T-helper 2 cell treated with Interferon-gamma antibody and Interleukin-4, amounts not matched to agents 100 ng/mL and 5 ng/mL, for 36 hours (primary cell): Measurements from ENCODE around the gene OR4F15. TPM values are rescaled to one million over a fixed set of nuclear protein-coding genes. Genes with fewer than 3 reads are reported as not detected.

Source experiments
- intact Hi-C: fragments of 100-400 bp; cut with micrococcal nuclease; formaldehyde crosslinking; loops from one replicate; pipeline ENCODE4 v1.15.1; 2023
- total RNA-seq: library from RNA; stranded (reverse); gene quantifications from 2 replicates; pipeline ENCODE4 v1.2.3, GENCODE V29; 2022

Gene OR4F15
- total RNA-seq, 1 donor from 2014 or later = not detected

DNA sequence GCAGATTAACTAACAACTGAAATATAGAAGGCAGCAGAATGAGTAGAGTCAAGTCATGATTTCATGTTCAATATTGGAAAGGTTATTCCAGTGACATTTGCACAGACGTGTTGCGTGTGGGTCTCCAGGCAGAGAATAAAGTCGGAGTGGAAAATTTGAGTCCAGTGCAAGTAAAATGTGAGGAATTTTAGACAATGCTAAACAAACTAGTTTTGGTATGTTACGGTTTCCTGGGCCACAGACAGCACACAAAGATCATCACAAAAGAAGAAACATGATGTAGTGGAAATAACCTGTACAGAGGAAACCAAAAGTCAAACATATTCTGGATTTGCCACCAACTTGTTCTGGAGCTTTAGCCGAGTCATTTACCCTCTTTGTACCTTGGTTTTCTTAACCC lies 8.3 kb upstream of the OR4F15 start:
- intact Hi-C loops = no loop called here

DNA sequence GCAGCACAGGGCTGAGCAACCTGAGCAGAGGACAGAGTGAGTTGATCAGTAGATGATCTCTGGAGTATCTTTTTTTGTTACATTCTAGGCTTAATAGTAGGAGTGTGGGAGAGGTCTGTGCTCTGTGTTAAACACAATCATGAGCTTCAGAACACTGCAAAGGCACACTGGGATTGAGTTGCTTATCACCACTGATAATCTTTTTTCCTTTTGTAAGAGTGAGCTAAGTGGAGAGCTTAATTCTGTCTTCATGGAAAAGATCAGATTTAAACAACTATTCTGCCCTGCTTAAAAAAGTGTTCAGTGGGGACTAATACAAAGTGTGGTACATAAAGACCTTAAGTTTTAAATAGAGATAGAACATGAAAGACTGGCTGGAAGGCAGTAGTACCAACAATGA lies 7.6 kb upstream of the OR4F15 start:
- intact Hi-C loops = no loop called here

GRCh38 chr15:101804941-101805340 lies 7.1 kb upstream of the OR4F15 start:
- intact Hi-C loops = no loop called here

GRCh38 chr15:101805605-101806345 lies 6.2 kb upstream of the OR4F15 start:
- intact Hi-C loops = no loop called here

DNA sequence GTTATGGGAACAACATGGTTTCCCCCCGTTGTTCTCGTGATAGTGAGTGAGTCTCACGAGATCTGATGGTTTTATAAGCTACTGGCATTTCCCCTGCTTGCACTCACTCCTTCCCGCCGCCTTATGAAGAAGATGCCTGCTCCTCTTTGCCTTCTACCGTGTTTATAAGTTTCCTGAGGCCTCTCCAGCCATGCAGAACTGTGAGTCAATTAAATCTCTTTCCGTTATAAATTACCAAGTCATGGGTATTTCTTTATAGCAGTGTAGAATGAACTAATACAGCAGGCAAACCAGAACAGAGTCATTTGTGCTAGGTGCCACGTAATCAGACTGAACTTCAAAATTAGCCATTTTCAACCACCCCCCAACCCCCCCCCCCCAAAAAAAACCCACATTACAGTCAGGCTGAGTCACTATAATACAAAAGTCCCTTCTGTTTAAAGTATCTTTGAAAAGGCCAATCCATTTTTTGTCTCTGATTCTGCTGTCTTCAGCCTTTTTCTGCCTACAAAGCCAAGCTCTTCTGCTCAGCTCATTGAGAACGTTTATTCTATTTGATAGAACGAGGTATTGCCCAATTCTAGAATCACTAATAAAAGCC lies 4.6 kb upstream of the OR4F15 start:
- intact Hi-C loops = no loop called here

DNA sequence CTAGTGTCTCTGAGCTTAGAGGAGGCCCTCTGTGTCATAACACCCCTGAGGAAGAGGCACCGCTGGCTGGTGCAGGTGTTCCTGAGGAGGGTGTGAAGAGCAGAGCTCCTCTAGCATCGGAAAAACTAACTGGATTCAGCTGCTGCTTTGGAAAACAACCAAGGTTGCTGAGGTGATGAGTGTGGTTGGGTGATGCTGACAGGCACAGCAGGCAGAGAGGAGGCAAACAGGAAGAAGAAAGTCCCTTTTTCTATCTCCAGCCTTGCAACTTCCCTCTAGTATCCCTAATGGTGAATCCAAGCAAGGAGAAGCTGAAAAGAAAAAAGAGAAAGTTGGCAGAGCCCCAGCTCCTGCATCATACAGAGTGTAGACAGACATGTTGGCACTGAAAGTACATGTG lies 3.8 kb upstream of the OR4F15 start:
- intact Hi-C loops = no loop called here

DNA sequence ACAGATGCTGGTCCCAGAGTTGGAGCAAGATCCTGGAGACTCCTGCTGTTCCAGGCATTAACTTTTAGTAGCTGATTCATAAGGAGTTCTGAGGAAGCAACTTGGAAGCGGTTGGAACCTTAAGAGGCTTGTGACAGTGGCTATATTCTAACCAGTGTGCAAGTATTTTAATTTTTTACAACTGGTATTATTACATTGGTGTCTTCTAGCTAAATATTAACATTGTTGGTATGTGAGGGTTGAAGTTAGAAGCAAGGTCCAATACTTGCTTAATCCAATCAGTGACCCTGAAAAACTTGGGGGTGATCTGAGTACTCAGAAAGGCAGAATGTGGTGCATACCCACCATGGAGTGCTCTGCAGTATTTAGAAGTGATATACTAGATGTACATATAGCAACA lies 1.5 kb upstream of the OR4F15 start:
- intact Hi-C loops = no loop called here

- intact Hi-C loops = no loop called here
These were observed 1.1 kb upstream of the OR4F15 start for GRCh38 chr15:101810876-101811275.

GRCh38 chr15:101813803-101814534 lies 2.0 kb downstream of the OR4F15 start:
- intact Hi-C loops = no loop called here

DNA sequence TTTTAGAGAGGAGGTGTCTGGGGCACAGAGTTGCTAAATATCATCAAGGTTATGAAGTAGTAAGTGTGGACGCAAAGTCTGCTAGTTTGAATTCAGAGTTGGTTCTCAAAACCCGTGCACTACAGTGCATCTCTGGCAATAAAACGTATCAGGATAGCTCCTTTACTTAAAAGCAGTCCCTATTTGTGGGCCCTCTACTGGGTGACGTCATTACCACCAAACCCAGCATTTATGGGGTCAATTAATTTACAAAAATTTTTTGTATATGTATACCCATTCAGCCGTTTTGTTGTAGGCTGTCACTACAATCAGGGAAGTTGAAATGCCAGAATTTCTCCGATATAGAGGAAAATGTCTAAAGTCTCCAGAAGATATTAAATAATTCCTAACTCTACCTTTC lies 8.8 kb downstream of the OR4F15 start:
- intact Hi-C loops = no loop called here

- intact Hi-C loops = no loop called here
These were observed 15.3 kb downstream of the OR4F15 start for GRCh38 chr15:101827257-101827656.

- intact Hi-C loops = no loop called here
These were observed 16.8 kb downstream of the OR4F15 start for GRCh38 chr15:101828774-101829173.

- intact Hi-C loops = no loop called here
These were observed 29.7 kb downstream of the OR4F15 start for GRCh38 chr15:101841656-101842055.

GRCh38 chr15:101844916-101845315 lies 32.9 kb downstream of the OR4F15 start:
- intact Hi-C loops = no loop called here

DNA sequence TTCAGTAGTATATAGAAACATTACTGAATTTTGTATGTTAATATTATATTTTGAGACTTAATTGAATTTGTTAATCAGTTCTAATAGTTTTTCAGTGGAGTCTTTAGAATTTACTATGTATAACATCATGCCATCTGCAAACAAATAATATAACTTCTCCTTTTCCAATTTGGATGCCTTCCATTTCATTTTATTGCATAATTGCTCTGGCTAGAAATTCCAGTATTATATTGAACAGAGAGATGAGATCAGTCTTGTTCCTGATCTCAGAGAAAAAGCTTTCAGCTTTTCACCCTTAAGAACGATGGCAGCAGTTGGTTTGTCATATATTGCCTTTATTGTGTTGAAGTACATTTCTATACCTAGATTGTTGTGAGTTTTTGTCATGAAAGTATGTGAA lies 40.4 kb downstream of the OR4F15 start:
- intact Hi-C loops = no loop called here

Other genes starting within 250 kb of the OR4F15 start
- gene TM2D3, start 159.8 kb upstream of the OR4F15 start, total RNA-seq = 42.9 and 47.0 TPM in 2 replicates
- 16.1 and 18.6 TPM in 2 replicates for gene TARS3, start 87.7 kb upstream of the OR4F15 start, total RNA-seq
- gene OR4F6, start 8.7 kb upstream of the OR4F15 start, total RNA-seq = not detected in 2 replicates